NCI-H2196 (cell line): ENCODE measurements around the gene SENP2.
A peak's percentile ranks its signal among the peaks of the same experiment; 100 is the strongest.
"Not testable (repeated sequence)": the region's sequence is repeated elsewhere in the genome, so short reads cannot be mapped to it uniquely, and the experiment has no call there.

Experiments
- DNase-seq: peaks from one replicate; lab custom pipeline; 2025; ENCODE audit not compliant: unreplicated experiment; lab: John Stamatoyannopoulos, UW

Gene SENP2

DNA sequence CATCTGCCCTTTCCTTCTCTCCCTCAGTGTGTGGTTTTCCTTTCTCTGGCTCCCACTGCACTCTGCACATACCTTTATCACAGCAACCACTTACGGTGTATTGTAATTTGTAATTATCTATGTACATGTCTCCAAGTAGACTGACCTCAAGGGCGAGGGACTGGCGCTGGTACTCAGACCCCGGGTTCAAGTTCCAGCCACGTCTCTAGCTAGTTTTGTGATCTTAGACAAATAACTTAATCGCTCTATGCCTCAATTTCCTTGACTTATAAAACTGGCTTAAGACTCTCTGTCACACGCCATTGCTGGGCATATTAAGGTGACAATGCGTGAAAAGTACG is 607 bp upstream of the SENP2 start:
- DNase-seq = peak; percentile 63

DNA sequence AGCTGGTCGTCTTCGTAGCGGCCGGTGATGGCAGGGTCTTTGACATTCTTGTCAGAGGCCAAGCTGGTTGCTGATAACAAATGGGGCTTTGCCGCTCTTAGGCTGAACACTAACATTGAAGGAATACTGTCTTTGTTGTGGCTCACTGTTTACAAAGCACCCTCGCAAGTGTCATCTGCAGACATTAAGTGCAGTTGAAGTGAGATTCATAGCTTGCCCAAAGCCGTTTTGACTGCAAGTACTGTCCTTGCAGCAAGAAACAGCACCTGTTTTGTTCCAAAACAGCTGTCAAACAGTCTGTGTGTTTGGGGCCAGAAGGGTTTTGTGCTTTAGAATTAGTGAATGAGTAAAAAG is 568 bp downstream of the SENP2 start:
- DNase-seq = no peak

DNA sequence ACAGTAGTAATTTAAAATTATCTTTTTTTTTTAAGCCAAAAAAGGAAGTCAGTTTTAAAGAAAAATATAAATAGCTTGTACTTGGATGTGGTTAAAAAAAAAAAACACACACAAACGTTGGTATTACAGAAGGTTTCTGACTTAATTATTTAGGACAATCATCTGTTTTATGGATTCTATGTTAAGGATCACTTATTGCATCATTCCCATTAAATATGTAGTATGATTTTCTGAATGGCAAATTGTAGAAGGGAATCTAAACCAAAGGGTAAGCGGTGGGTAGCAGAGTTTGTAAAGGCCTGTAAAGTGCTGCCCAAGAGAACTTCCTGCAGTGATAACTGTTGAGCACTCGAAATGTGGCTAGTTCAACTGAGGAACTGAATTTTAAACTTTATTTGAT is 8.0 kb downstream of the SENP2 start:
- DNase-seq = no peak

DNA sequence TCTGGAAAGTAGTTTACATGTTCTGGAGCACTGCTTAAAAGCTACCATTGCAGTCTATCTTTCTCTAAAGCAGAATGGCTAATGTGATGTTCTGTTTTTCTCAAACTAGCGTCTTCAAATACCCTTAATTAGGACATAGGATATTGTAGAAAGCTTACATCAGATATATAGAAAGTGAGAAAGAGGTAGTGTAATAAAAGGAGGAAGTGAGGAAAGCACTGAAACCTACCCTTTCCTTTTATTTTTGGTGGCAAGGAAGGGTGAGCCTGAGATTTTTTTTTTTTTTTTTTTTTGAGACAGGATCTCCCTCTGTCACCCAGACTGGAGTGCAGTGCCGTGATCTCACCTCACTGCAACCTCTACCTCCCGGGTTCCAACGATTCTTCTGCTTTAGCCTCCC is 9.4 kb downstream of the SENP2 start:
- no peak for DNase-seq

DNA sequence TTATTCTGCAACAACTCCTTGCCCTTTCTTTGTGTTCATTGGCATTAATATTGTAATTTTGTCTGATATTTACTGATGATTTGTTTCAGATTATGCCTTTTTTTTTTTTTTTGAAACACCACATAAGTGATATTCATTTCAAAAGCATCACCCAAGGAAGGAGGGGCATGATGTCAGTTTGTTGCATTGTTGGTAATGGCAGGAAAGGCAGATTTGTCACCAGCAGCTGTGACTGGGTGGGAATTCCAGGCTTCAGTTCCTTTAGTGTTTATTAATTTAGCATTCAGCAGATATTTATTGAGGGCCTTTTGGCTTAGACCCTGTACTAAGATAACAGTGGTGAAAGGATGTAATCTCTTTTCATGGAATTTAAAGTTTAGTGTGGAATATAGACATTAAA is 19.5 kb downstream of the SENP2 start:
- DNase-seq = no peak

DNA sequence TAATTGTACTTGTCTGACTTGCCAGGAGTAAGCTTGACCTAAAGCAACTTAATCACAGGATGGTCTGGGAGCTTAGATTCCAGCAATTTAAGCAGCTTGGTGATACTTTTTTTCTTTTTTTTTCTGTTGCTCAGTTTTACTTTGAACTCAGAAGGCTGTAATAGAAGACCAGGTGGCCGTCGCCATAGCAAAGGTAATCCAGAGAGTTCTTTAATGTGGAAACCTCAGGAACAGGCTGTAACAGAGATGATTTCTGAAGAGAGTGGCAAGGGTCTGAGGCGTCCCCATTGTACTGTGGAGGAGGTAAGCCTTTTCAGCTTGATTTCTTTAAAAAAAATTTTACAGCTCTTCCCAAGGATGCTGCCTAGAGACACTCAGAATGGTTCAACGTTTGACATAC is 20.1 kb downstream of the SENP2 start:
- no peak for DNase-seq

DNA sequence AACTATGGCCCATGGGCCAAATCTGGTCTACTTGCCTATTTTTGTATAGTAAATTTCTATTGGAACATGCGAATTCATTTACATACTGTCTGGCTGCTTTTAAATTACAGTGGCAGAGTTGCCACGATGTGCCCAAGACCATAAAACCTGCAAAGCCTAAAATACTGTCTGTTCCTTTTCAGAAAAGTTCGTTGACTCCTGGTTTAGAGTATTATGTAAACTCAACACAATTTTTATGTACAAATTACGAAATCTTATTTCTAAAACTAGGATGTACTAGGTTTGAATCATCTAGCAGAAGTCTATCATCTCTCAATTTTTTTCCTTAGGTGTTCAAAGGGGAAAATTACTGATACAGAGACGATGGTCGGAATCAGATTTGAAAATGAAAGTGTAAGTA is 26.9 kb downstream of the SENP2 start:
- DNase-seq = no peak

DNA sequence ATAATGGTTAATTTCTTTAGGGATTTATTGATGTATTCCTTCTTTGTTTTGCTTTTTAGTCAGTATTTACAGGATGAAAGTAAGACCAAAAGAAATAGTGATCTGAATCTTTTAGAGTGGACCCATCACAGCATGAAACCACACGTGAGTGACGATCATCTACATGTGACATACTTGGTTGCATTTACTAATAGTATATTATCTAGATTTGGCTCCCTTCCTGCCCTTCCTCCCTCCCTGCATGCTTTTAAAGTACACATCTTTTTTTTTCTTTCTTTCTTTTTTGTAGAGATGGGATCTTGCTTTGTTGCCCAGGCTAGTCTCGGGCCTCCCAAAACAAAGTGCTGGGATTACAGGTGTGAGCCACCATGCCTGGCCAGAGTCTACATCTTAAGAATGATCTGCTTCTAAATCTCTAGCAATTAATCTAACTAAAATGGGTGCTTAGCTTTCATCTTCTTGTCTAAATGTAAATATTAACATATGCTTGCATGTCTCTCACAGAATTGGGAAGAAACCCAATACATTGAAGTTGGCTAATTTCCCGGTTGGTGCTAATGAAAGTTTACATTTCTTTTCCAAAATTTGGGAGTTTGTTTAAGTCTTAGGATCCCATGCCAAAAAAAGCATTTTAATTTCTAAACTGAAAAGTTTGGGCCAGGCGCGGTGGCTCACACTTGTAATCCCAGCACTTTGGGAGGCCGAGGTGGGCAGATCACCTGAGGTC is 38.0 kb downstream of the SENP2 start:
- no peak for DNase-seq

DNA sequence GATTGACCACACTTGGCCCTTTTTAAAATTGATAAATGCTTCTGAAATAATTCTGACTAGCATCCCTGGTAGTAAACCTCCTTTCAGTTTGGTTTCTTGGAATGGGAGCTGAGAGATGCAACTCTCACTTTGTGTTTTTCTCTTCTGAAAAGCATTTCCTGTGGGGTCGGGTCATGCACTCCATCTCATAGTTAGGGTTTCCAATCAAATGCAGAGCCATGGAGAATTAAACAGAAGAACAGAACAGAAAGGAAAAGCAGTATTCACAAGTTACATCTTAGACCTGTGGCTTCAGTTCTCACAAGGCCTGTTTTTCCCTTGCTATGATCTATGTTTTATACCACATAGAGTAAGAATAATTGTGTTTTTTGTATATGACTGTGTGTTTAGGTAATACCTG is 39.7 kb downstream of the SENP2 start:
- no peak for DNase-seq

DNA sequence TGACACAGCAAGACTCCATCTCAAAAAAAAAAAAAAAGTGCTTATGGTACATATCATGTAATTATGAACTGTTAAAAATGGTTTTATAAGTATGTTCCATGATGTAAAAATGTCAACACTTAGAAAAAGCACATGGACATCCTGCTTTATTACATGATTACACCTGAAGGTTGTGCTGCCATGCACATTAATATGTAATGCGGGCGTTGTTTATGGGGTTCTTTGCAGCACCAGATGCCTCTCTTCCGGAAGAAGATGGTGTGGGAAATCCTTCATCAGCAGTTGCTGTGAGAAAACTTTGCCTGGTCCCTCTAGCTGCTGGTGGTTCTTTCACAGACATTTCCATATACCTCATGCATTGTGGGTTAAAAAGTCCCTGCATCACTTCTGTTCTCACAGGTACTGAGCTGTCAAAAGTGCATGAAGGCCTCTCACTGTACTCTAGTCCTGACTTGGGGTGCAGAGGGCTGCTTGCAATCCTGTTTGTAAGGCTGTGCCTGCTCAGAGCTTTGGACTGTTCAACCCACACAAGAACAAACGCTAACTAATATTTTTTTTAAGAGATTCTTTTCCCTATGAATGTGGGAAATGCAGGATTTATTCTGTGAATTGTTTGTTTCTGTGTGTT is 43.6 kb downstream of the SENP2 start:
- no peak for DNase-seq

DNA sequence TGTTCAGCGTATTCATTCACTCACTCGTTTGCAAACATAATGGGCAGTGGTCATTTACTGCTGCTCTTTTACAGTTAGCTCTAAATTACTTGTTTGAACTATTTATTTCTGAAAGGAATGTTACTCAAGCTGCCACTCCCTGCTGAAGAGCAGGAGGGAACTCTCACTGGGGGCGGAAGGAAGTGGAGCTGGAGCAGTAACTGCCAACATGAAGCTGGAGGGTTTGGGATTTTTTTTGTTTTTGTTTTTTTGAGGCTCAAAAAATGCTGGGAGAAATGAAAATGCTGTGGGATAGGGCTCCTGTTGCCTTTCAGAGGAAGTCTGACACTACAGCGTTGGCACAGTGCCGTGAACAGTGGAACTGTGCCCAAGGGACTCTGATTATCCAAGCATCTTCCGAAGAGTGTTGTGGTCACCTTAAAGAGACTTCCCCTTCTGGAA is 44.1 kb downstream of the SENP2 start:
- no peak for DNase-seq

DNA sequence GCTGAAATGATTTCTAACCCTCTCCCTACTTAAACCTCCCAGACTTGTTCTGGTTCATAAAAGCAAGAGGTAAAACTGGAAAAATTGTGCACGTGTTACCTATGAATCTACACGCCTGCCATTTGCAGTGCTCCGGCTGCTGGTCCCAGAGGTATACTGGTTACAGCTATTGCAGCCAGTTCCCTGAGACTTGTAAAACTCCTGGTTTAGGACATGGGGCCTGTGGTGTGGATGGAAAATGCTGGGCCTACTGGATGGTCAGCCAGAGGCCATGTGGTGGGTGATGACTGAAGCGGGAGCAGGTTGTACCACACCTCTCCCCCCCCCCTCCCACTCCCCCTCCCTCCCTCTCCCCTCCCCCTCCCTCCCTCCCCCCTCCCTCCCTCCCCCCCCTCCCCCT is 45.0 kb downstream of the SENP2 start:
- DNase-seq = no peak

DNA sequence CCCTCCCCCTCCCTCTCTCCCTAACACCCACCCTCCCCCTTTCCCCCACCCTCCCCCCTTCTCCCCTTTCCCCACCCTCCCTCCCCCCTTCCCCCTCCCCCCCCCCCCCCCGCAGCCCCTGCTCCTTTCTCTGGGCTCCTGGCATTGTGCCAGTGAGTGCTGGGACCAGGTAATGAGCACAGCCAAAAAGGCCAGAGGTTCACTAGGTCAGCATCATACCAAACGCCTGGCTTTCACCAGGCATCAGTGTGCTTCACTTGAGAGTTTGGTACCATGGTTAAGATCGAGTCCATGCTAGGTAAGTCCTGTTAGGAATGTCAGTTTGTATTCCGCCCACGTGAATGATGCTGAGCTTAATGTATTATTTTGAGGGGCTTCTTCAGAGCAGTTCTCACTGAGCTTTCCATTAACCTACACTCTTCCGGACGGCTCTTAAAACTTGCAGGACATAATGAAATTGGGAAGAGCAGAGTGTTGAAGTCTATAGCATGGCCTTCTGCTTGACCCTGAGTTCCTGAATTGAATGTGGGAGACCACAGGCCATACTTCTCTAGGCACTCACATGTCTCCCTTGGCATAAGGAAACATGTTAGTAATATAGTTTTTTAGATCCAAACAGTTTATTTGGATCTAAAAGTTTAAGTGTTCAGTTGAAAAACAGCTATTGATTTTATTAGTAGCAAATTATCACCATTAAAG is 45.6 kb downstream of the SENP2 start:
- no peak for DNase-seq

DNA sequence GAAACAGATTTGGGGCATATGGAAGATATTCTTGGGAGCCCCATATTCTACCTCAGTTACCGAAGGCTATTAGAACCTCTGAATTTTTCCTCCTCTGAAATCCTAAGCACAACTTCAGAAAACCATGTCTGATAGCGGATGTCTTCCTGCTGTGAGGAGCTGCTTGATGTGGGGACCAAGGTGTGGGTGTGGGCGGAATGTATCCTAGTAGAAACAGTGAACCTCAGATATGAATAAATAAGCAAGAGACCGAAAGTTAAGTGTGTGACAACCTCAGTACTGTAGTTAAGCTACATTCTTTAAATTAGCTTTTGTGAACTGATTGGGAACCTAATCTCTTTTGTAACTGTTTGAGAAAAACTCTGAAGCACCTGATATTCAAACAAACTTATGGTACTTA is 46.9 kb downstream of the SENP2 start:
- no peak for DNase-seq

DNA sequence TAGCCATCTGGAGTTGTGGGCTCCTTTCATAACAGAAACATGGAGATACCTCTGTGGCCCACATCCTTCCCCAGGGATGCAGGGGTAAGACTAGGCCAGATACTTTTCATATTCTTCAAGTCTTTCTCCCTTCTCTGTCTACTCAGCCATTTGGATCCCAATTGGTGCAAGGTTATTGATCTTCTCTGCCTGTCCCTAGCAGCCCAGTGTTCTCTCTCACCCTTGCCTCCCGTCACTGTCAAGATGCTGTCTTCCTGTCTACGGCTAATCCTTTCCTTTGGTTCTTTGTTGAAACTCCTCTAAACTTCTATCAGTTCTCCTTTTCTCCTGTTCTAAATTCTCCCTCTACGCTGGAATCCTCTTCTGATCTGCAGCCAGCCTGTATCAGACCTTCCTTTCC is 51.3 kb downstream of the SENP2 start:
- no peak for DNase-seq

DNA sequence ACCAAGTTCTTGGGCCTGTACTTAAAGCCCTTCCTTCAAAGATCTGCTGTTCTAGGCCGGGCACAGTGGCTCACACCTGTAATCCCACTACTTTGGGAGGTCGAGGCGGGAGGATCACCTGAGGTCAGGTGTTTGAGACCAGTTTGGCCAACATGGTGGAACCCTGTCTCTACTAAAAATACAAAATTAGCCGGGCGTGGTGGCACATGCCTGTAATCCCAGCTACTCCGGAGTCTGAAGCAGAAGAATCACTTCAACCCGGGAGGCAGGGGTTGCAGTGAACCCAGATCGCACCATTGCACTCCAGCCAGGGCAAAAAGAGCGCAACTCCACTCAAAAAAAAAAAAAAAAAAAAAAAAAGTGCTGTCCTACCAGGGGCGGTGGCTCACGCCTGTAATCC is 52.6 kb downstream of the SENP2 start:
- not testable (repeated sequence) for DNase-seq

DNA sequence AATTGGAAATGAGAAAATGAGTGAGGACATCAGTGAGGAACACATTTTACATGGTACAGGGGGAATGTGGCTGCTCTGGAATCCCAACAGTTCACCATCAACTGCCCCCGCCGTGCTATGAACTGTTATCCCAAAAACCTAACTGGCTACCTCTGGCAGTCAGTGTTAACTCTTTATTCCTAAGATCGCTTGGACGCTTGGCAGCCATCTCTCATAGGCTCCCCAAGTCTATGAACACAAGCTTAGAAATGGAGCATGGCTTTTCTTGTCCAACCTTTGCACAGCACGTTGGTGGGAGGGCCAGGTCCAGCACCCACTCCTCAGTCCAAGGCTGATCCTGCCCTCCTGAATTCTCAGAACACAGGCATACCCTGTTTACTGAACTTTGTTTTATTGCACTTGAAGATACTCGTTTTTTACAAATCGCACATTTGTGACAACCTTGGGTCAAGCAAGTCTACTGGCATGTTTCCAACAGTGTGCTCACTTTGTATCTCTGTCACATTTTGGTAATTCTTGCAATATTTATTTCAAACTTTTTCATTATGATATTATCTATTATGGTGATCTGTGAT is 53.6 kb downstream of the SENP2 start:
- no peak for DNase-seq

DNA sequence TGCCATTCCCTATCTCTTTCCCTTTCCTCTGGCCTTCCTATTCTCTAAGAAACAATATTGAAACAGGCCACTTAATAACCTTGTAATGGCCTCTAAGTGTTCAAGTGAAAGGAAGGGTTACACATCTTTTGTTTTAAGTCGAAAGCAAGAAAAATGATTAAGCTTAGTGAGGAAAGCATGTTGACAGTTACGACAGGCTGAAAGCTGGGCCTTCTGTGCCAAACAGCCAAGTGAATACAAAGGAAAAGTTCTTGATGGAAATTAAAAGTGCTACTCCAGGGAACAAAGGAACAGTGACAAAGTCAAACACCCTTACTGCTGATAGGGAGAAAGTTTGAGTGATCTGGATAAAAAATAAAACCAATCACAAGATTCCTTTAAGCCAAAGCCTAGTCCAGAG is 54.2 kb downstream of the SENP2 start:
- DNase-seq = no peak

DNA sequence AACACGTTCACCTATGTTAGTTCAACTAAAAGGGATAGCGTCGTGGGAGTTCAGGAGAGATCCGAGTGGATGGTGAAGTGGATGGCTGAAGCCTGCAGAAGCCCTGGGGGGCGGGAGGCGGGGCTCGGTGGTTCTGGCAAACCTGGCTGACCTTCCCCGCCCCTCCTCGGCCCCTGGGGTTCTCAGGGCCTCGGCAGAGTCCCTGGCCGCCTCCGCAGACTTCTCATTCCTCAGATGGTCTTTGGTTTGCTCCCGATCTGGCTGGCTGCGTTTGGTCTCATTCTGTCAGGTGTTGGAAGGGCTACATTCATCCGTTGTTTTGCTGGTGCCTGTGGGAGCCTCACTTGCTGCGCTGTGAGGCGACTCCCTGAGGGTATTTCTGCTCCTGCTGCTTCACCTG is 59.1 kb downstream of the SENP2 start:
- not testable (repeated sequence) for DNase-seq

DNA sequence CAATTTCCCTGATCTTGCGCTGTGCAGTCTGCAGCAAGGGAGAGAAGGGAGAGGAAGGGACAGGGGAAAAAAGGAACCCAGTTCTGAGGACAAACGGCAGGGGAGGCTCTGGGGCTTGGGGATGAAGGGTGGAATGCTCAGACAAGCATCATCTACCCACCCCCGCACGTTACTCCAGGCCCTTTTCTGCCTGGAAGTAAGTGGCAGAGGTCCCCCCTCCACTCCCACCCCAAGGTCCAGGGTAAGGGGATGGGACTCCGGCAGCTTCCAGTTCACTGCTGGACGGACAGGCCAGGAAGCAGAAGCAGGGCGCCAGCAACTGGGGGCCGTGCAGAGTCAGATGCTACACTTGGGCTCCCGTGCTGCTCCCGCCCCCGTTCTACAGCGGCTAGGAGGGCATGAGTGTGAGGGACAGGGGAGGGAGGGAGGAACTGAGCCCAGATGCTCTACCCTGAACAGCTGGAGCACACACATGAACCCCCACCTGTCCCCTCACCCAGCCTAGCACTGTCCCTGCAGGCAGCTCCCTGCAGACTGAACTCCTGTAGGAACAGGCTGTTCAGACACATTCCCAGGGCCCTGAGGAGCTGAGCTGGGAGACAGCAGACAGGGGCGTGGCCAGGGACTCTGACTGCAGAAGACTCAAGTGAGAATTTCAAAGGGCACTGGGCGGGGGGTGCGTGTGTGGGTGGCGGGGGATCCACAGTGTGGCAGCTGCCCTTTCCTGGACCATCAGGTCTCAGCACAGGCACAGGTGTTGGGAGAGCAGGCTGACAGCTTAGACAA is 59.7 kb downstream of the SENP2 start:
- no peak for DNase-seq

DNA sequence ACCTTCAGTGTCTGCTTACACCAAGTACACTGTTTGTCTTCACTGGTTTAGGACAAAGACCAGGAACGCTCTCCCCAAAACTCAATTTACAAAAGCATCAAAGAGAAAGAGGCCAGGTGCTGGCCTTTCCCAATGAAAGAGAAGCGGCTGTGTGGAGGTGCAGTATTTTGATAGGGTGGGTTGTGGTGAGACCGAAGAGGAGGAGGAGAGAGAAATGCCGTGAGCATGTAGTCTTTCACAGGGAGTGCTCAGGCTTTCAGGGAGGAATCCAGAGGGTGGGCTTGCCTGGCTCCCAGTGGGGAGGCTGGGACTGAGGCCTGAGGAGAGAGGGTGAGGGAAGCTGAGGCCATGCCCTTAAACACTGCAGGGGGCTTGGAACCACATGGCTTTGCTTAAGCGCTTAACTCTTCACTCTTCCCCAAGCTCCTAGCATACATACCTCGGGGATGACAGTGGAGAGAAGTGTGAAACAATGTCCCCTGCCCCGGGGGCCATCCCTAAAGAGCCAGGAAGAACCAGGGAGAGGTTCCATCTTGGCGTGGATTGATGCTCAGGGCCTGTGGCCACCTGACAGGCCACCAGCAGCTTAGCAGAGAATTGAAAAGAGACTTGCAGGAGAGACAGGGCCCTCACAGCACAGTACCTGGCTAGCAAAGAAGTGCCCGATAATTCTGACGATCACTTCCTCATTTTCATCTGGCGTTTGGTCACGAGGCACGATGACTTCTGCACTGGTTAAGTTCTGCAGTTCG is 60.5 kb downstream of the SENP2 start:
- DNase-seq = no peak
